Measurements from ENCODE around the gene ALDH9A1.

ALDH9A1 gene

DNA sequence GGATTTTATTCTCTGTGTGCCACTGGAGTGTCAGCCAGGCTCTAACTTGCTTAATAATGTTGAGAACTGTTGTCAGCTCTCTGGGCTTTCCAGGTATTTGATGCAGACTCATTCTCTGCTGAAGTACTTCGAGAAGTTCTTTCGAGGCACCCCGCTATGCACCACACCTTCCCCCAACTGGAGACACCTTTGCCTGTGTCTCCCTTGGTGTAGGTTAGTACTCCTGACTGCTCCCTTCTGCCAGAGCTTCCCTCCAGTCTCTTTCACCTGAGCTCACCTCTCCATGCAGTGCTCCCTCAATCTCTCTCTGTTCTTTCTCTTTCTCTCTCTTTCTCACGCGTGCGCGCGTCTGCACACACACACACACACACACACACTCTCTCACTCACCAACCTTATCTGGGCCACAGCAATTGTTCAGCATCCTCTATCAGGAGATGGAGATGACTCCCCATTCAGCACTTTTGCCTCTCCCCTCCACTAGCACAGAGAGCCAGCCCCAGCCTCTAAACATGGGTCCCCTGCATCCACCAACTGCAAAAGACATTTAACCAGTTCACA, 81.3 kb downstream of the ALDH9A1 start:
- ChIA-PET POLR2A (no interaction called here), CTCF (interaction anchor here (0.6 to 1.7 kb wide), 3 partner anchors 16 to 297 kb away, joined by 3 to 9 read pairs (median 3); no protein-coding TSS in a partner anchor)
- TF ChIP-seq, protein P1, sequence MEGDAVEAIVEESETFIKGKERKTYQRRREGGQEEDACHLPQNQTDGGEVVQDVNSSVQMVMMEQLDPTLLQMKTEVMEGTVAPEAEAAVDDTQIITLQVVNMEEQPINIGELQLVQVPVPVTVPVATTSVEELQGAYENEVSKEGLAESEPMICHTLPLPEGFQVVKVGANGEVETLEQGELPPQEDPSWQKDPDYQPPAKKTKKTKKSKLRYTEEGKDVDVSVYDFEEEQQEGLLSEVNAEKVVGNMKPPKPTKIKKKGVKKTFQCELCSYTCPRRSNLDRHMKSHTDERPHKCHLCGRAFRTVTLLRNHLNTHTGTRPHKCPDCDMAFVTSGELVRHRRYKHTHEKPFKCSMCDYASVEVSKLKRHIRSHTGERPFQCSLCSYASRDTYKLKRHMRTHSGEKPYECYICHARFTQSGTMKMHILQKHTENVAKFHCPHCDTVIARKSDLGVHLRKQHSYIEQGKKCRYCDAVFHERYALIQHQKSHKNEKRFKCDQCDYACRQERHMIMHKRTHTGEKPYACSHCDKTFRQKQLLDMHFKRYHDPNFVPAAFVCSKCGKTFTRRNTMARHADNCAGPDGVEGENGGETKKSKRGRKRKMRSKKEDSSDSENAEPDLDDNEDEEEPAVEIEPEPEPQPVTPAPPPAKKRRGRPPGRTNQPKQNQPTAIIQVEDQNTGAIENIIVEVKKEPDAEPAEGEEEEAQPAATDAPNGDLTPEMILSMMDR (IDR thresholded peaks at IDR 0.05; ENCODE audit: control extremely low read depth, extremely low read depth, low read depth, missing control alignments), result no peak
- DNase-seq (ENCODE audit: extremely low spot score), result no peak

DNA sequence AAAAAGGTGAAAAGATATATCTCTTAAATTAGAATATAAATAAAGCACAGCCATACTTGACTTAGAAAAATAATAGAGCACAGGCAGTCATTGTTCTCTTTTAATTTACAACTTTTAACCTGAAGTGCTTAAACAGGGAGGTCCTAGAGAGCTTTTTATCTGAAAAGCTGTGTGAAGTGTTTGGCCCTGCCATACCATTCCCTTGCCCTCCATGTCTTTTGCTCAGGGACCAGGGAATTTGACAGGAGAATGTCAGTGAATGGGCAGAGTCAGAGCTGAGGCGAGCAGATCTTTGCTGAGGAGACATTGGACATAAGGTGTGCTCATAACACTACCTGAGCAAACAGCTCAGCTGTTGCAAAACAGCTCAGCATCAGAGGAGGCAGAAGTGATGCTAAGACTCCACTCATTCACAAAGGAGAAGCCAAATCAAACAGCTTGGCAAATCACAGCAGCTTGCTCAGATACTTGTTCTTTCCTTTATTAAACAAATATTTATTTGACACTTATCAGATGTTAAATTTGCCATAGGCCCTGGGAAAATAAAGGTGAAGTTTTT, 82.2 kb downstream of the ALDH9A1 start:
- ChIA-PET CTCF (interaction anchor here (1.1 to 1.7 kb wide), 2 partner anchors 15 to 23 kb away, joined by 3 to 9 read pairs; no protein-coding TSS in a partner anchor), POLR2A (no interaction called here)
- TF ChIP-seq, protein P1 (IDR thresholded peaks at IDR 0.05; ENCODE audit: control extremely low read depth, extremely low read depth, low read depth, missing control alignments), result no peak
- no peak for DNase-seq (ENCODE audit: extremely low spot score)
